Motor neuron (in vitro differentiated cells): ENCODE data around the gene PDE4B. TPM values are rescaled to one million over a fixed set of nuclear protein-coding genes. Genes with fewer than 3 reads are reported as not detected.
"Not testable (repeated sequence)": the region's sequence is repeated elsewhere in the genome, so short reads cannot be mapped to it uniquely, and the experiment has no call there.

Source experiments
- ATAC-seq, 8 experiments: fragments of 200-7000 bp; cut with Tn5 transposase; replicated peaks in 6 of 8; 2 replicates each; pipeline ENCODE4 v1.8.0; 2021; ENCODE audit warnings: mild to moderate bottlenecking in 8 of 8, moderate library complexity in 8 of 8
- H3K27ac ChIP-seq, 2 donors: fragments of 250-450 bp; sonication (Bioruptor Pico); 2 replicates each; pipeline ENCODE4 v1.9.0; 2021; ENCODE audit warnings: antibody characterized with exemption in 2 of 2, mild to moderate bottlenecking in 2 of 2, moderate library complexity in 1 of 2
- H3K4me1 ChIP-seq, 2 donors: fragments of 250-450 bp; sonication (Bioruptor Pico); replicated peaks in 1 of 2; 2 replicates each; pipeline ENCODE4 v1.6.1; 2021; ENCODE audit warnings: antibody characterized with exemption in 2 of 2, mild to moderate bottlenecking in 2 of 2, moderate library complexity in 1 of 2
- H3K4me3 ChIP-seq, 5 donors: fragments of 250-450 bp; sonication (Bioruptor Pico); 2 replicates each; pipeline ENCODE4 v1.9.0; 2021; ENCODE audit warnings: antibody characterized with exemption in 5 of 5, mild to moderate bottlenecking in 5 of 5, moderate library complexity in 4 of 5
- WGBS, 10 experiments: fragments of 450-650 bp; shearing (Covaris generic); methylation state at CpG; one replicate each; pipeline ENCODE4 v1.0.0; 2022; 5-methylcytosine and 5-hydroxymethylcytosine counted together
- in situ Hi-C, 9 experiments: fragments of 400-800 bp; cut with MboI; loops; one replicate each; pipeline ENCODE4 v1.15.0; 2021; ENCODE audit warnings: low sequenced_read_pairs in 9 of 9, low pct_unique_long_range_greater_than_20kb in 2 of 9; ENCODE audit not compliant: unreplicated experiment in 9 of 9
- total RNA-seq, 8 experiments: library from RNA; unstranded; fragments of 300-600 nt; gene quantifications; 2 replicates each; pipeline versions ENCODE4 v1.2.3 to v1.2.4, GENCODE V29; 2022

Gene PDE4B
- total RNA-seq, 8 experiments from 2014 or later, result 13.9 to 63.1 (median 43.3) TPM

DNA sequence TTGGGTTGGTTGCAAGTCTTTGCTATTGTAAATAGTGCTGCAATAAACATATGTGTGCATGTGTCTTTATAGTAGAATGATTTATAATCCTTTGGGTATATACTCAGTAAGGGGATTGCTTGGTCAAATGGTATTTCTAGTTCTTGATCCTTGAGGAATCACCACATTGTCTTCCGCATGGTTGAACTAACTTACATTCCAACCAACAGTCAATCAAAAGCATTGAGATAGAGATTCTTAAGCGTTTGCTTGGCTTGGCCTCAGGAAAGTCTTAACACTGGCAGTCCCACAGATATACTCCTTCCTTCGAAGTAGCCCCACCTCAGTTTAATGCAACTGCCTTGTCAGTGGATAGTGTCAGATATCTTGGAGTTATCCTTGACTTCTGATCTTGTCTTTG is 63.9 kb downstream of the PDE4B start:
- ATAC-seq, H3K4me3 ChIP-seq, in situ Hi-C loops, H3K4me1 ChIP-seq, H3K27ac ChIP-seq: not testable (repeated sequence)
- WGBS, 10 experiments, result 0 to 92% (median 60%) methylated on average over 1 to 3 of the region's 3 CpGs; no CpG with 5 or more reads in 2 of the 10 experiments

DNA sequence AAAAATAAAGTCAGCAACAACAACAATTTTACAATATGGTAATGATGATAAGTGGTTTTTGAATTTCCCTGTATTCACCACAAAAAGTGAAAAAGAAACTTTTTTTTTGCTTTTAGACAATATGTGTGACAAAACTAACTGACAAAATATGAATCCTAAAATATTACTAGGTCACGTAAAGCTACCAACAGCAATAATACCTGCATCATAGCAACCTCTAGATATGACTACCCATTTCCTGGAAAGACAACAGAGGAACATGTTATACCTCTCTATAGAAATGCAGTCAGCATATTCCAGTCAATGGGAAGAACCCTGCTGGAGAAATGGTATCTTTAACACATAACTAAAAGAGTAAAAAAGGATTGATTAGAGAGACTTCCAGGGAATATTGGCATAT is 73.7 kb downstream of the PDE4B start:
- H3K4me3 ChIP-seq, result no peak overlapping the region
- in situ Hi-C loops, result no loop called here
- ATAC-seq, result no peak
- H3K27ac ChIP-seq, result no peak overlapping the region
- peaks cover 0 to 4% of the 10 kb centered on the region in 2 donors for H3K4me1 ChIP-seq
- 43 to 100% (median 92%) methylated on average over 1 of the region's 1 CpG; no CpG with 5 or more reads in 2 of the 10 experiments for WGBS, 10 experiments

DNA sequence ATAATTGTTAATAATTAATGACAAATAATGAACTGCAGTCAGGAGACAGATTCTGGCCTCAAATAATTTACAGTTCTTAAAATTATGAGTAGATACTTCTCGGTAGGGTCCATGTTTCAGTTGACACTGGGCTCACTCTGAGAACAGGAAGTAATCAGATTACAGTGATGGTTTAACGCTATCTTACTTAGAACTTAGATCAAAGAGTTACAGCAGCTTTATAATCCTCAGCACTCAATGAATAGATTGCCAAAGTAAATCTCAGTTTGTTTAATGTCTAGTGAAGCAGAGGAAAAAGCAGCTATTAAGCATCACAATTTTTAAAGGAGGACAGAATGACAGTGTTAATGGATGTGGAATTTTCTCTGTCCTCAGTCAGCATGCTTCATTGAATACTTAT is 79.6 kb downstream of the PDE4B start:
- Histone ChIP-seq H3K27ac (no peak overlapping the region), H3K4me1 (peaks cover 0 to 4% of the 10 kb centered on the region in 2 donors), H3K4me3 (no peak overlapping the region)
- 14 to 100% (median 72%) methylated on average over 1 to 2 of the region's 2 CpGs; no CpG with 5 or more reads in 1 of the 10 experiments for WGBS, 10 experiments
- in situ Hi-C loops, result no loop called here
- no peak for ATAC-seq

DNA sequence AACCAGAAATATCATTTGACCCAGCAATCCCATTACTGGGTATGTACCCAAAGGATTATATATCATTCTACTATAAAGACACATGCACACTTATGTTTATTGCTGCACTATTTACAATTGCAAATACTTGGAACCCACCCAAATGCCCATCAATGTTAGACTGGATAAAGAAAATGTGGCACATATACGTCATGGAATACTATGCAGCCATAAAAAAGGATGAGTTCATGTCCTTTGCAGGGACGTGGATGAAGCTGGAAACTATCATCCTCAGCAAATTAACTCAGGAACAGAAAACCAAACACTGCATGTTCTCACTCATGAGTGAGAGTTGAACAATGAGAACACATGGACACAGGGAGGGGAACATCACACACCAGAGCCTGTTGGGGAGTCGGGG is 85.6 kb downstream of the PDE4B start:
- H3K4me3 ChIP-seq, ATAC-seq, H3K4me1 ChIP-seq, H3K27ac ChIP-seq, in situ Hi-C loops: not testable (repeated sequence)
- 0 to 100% (median 61%) methylated on average over 1 to 3 of the region's 3 CpGs; no CpG with 5 or more reads in 4 of the 10 experiments for WGBS, 10 experiments

DNA sequence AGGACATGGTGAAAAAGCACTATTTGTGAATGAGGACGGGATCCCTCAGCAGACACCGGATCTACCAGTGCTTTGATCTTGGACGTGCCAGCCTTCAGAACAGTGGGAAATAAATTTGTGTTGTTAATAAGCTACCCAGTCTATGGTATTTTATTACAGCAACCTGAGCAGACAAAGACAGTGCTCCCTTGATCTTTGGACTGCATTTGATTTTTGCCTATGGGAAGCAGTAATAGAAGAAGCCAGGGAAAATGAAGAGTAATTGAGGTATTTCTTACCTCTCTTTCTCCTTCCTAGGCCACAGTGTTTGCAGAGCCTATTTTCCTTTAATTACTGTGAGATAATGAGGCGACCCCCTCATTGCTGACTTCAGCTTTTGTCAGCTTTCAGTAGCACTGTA is 87.9 kb downstream of the PDE4B start:
- 10 to 76% (median 38%) methylated on average over 1 to 4 of the region's 4 CpGs; no CpG with 5 or more reads in 1 of the 10 experiments for WGBS, 10 experiments
- H3K4me3 ChIP-seq, result no peak overlapping the region
- H3K4me1 ChIP-seq, result no peaks in the 10 kb centered on the region
- no peak for ATAC-seq
- H3K27ac ChIP-seq, result no peak overlapping the region
- in situ Hi-C loops, result no loop called here

DNA sequence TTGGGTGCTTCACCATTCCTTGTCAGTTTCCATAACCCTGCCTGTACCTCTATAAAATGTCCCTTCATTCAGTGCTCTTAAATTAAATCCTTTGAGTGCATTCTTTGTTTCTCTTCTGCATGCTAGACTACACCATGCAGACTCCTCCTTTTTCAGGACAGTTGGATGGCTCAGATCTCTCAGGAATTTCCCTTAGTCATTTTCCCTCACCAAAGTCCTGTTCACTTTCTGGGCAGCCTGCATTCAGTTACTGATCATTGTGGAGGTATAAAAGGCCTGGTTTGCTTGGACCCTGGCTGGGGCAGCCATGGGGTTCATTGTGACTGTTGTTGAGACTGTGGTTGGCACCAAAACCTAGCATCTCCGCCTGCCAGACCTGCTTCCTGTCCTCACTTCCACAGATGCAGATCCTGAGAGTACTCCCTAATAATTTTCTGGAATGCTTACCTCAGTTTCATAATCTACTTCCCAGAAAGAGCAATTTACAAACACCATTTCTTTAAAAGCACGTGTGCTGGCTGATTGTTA is 88.4 kb downstream of the PDE4B start:
- no peak overlapping the region for H3K4me3 ChIP-seq
- ATAC-seq, result peak in 3 of 8 experiments; percentile 16 to 84 (median 81)
- H3K27ac ChIP-seq, result no peak overlapping the region
- WGBS, 10 experiments, result 13 to 100% (median 62%) methylated on average over 1 to 2 of the region's 2 CpGs; no CpG with 5 or more reads in 4 of the 10 experiments
- H3K4me1 ChIP-seq, result no peaks in the 10 kb centered on the region
- in situ Hi-C loops, result no loop called here

DNA sequence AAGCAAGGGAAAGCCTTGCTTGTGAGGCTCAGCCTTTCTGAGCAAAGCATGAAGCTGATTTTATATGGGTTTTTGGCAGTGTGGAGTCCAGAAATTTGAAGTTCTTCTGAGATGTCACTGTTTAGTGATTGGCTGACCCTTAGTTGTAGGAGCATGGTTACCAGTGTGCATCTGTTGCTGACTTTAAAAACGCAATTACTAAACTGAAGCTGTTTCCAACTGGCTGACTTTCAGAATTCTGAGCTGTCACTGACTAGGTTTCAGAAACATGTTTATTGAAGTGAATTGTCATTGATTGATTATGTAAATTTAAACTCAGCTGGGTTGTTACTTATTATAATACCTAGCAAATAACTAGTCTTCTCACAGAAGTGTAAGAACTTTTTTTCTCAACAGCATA is 89.4 kb downstream of the PDE4B start:
- ATAC-seq, result no peak
- H3K27ac ChIP-seq, result no peak overlapping the region
- in situ Hi-C loops, result no loop called here
- H3K4me3 ChIP-seq, result no peak overlapping the region
- 29 to 100% (median 63%) methylated on average over 1 of the region's 1 CpG; no CpG with 5 or more reads in 4 of the 10 experiments for WGBS, 10 experiments
- no peaks in the 10 kb centered on the region for H3K4me1 ChIP-seq

DNA sequence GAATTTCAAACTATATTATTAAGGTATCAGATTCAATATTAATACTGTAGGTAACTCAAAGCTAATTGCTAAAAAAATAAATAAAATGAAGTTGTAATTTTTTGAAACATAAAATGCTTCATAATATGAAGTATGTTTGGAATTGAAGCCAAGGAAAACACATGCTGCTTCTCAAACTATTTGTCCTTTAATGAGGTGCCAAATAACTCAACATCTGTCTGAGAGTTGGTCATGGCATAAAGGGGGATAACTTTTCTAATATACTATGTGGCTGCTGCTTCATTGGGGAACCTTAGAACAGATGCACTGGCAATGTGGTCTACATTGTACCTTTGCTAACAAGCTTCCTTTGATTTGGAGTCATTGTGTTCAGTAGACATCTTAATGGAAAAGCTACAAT is 96.7 kb downstream of the PDE4B start:
- Histone ChIP-seq H3K27ac (no peak overlapping the region), H3K4me1 (no peaks in the 10 kb centered on the region), H3K4me3 (no peak overlapping the region)
- ATAC-seq, result no peak
- in situ Hi-C loops, result no loop called here

DNA sequence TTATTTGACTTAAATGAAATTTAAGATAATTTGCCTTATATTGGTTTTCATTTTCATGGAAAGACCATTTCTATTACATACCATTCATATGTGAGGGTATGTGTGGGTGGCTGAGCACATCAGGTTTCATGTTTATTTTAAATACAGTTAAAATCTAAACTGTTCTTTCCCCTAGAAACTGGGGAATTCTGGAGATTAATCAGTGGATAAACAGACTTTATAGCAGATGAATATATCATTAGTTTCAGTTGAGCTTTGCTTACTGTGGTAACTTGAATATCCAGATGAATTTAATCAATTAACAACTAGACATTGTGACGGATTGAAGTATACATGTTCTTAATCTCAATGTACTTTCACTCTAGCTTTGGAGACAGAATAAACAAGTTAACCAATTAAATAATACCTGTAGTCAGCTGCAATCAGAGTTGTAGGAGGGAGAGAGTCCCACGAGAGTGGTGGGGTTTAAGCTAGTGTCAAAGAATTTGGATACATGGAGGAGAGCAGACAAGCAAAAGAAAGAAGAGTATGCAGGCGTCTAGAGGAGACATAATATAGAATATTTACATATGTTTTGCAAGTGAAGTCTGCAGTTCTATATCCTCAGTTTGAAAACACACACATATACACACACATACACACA is 97.6 kb downstream of the PDE4B start:
- no peaks in the 10 kb centered on the region for H3K4me1 ChIP-seq
- in situ Hi-C loops, result no loop called here
- H3K4me3 ChIP-seq, result no peak overlapping the region
- no peak overlapping the region for H3K27ac ChIP-seq
- 0 to 51% (median 29%) methylated on average over 1 to 3 of the region's 3 CpGs for WGBS, 10 experiments
- no peak for ATAC-seq

DNA sequence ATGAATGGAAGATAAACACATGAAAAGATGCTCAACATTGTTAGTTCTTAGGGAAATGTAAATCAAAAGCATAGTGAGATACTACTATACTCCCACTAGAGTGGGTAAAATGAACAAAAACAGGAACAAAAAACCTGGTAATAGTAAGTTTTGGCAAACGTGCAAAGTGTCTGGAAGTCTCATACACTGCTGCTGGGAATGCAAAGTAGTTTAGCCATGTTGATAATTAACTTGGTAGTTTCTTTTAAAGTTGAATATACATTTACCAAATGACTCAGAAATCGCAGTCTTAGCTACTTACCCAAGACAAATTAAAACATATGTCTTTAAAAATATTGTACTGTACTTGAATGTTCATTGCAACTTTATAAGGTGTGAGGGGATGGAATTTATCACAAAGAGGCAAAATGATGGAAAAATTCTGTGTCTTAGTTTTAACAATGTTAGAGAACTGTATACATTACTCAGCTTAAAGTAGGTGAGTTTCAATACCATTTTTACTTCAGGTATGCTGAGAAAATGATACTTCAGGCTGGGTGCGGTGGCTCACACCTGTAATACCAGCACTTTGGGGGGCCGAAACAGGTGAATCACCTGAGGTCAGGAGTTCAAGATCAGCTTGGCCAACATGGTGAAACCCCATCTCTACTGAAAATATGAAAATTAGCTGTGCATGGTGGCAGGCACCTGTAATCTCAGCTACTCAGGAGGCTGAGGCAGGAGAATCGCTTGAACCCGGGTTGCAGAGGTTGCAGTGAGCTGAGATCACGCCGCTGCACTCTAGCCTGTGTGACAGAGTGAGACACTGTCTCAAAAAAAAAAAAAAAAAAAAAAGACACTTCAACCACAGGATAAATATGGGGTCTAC is 102.3 kb downstream of the PDE4B start:
- WGBS, 10 experiments, result 20 to 92% (median 67%) methylated on average over 2 to 8 of the region's 8 CpGs
- H3K27ac ChIP-seq, result no peak overlapping the region
- no peak overlapping the region for H3K4me3 ChIP-seq
- in situ Hi-C loops, result no loop called here
- ATAC-seq, result no peak
- H3K4me1 ChIP-seq, result no peaks in the 10 kb centered on the region

DNA sequence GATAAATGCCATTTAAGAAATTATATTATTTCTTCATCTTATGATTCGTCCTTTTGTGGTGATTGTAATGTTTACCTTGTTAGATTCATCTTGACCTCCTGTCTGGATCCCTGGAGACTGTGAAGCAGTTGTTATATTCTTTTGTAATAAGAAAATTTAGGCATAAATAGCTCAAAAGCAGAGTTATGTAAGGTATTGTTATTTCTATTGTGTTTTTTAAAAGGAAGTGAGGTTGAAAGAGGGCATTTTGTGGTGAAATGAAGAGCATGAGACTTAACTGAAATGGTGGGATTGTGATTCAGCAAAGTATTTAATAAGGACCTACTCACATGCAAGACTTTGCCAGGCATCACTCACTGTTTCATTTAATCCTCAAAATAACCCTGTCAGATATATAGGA is 104.0 kb downstream of the PDE4B start:
- 9 to 82% (median 59%) methylated on average over 1 of the region's 1 CpG; no CpG with 5 or more reads in 2 of the 10 experiments for WGBS, 10 experiments
- Histone ChIP-seq H3K27ac (no peak overlapping the region), H3K4me3 (no peak overlapping the region), H3K4me1 (no peaks in the 10 kb centered on the region)
- no peak for ATAC-seq
- in situ Hi-C loops, result no loop called here

DNA sequence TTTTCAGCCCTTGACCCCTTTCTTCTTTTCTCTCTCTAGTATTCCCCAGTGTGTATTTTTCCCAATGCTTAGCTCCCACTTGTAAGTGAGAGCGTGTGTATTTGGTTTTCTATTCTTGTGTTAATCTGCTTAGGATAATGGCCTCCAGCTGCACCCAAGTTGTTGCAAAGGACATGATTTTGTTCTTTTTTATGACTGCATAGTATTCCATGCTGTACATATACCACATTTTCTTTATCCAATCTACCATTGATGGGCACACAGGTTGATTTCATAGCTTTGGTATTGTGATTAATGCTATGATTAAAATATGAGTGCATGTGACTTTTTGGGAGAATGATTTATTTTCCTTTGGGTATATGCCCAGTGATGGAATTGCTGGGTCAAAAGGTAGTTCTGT is 104.8 kb downstream of the PDE4B start:
- H3K4me3 ChIP-seq, result no peak overlapping the region
- 6 to 85% (median 72%) methylated on average over 1 of the region's 1 CpG; no CpG with 5 or more reads in 2 of the 10 experiments for WGBS, 10 experiments
- no peak for ATAC-seq

DNA sequence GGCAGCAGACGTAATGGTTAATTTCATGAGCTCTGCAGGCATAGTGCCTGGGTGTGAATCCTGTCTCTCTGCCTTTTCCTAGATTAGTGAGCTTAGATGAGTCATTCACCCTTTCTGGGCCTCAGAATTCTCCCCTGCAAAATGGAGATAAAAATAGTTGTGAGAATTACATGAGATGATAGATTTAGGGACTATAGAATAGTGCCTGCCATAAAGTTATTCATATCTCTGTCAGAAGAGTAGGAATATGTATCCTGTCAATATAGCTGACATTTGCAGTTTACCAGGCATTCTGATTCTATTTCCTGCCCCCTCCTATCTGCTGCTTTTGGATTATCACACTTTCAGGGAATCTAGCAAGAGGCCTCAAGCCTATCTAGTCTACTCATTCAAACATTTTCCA is 112.0 kb downstream of the PDE4B start:
- Histone ChIP-seq H3K4me3 (no peak overlapping the region), H3K27ac (no peak overlapping the region), H3K4me1 (no peaks in the 10 kb centered on the region)
- ATAC-seq, result peak in 2 of 8 experiments; percentile 69 to 70
- in situ Hi-C loops, result no loop called here
- WGBS, 10 experiments, result 0 to 100% (median 82%) methylated on average over 1 of the region's 1 CpG

More for the DNA sequence above, 104.8 kb downstream of the PDE4B start:
- Histone ChIP-seq H3K4me1 (no peaks in the 10 kb centered on the region), H3K27ac (no peak overlapping the region)
- in situ Hi-C loops, result no loop called here
